ENCODE data around the gene ARMC6.

The ARMC6 gene

GRCh38 chr19:19059837-19060611, 26.6 kb downstream of the ARMC6 start:
- no peak overlapping the region for H3K4ac ChIP-seq (ENCODE audit: low read depth, low read length)
- no peak overlapping the region for H3K4me2 ChIP-seq (ENCODE audit: low read length)
- H3K23ac ChIP-seq (ENCODE audit: low read length) = no peak overlapping the region
- H4K5ac ChIP-seq (ENCODE audit: low read length) = no peak overlapping the region
- no peak overlapping the region for H2AK5ac ChIP-seq (ENCODE audit: low read length)
- peaks cover 2% of the 10 kb centered on the region for H3K4me1 ChIP-seq (ENCODE audit: control insufficient read depth, low read depth, low read length)
- no peak overlapping the region for H2BK5ac ChIP-seq (ENCODE audit: low read length)
- DNase-seq = no peak
- no peak overlapping the region for H4K8ac ChIP-seq (ENCODE audit: low read depth, low read length)
- H3K79me1 ChIP-seq (ENCODE audit: low read length) = no peaks in the 10 kb centered on the region
- H3K79me2 ChIP-seq (ENCODE audit: control insufficient read depth, insufficient read depth, low read length) = no peaks in the 10 kb centered on the region
- no peak overlapping the region for H3K56ac ChIP-seq (ENCODE audit: low read length)
- no peak overlapping the region for H2BK15ac ChIP-seq (replicated peaks; ENCODE audit: low read depth)
- no peak overlapping the region for H3K4me3 ChIP-seq (ENCODE audit: low read length)
- no peak overlapping the region for H2BK120ac ChIP-seq (ENCODE audit: low read depth, low read length)
- no CpG with 5 or more reads among the region's 12 CpGs for WGBS (ENCODE audit: extremely low coverage, insufficient coverage, low lambda C conversion rate)
- H3K36me3 ChIP-seq (ENCODE audit: control insufficient read depth, insufficient read depth, low read length) = peaks cover 9% of the 10 kb centered on the region
- no peak overlapping the region for H3K18ac ChIP-seq (ENCODE audit: low read length)
- H3K27ac ChIP-seq (ENCODE audit: low read depth, low read length) = no peak overlapping the region
- no peaks in the 10 kb centered on the region for H3K27me3 ChIP-seq (ENCODE audit: insufficient read depth, low read length, poor library complexity)
- no peak overlapping the region for H3K9ac ChIP-seq (ENCODE audit: low read length)

GRCh38 chr19:19061506-19061905, 28.1 kb downstream of the ARMC6 start:
- WGBS (ENCODE audit: extremely low coverage, insufficient coverage, low lambda C conversion rate) = no CpG with 5 or more reads among the region's 8 CpGs
- Histone ChIP-seq H3K79me2 (ENCODE audit: control insufficient read depth, insufficient read depth, low read length) (no peaks in the 10 kb centered on the region), H3K9ac (ENCODE audit: low read length) (no peak overlapping the region), H3K27me3 (ENCODE audit: insufficient read depth, low read length, poor library complexity) (no peaks in the 10 kb centered on the region), H3K36me3 (ENCODE audit: control insufficient read depth, insufficient read depth, low read length) (peaks cover 2% of the 10 kb centered on the region), H3K4me2 (ENCODE audit: low read length) (no peak overlapping the region), H3K79me1 (ENCODE audit: low read length) (no peaks in the 10 kb centered on the region), H2BK15ac (replicated peaks; ENCODE audit: low read depth) (no peak overlapping the region), H2AK5ac (ENCODE audit: low read length) (no peak overlapping the region), H4K8ac (ENCODE audit: low read depth, low read length) (no peak overlapping the region), H3K27ac (ENCODE audit: low read depth, low read length) (no peak overlapping the region), H3K4me3 (ENCODE audit: low read length) (no peak overlapping the region), H2BK120ac (ENCODE audit: low read depth, low read length) (no peak overlapping the region), H3K4me1 (ENCODE audit: control insufficient read depth, low read depth, low read length) (peaks cover 2% of the 10 kb centered on the region), H3K18ac (ENCODE audit: low read length) (no peak overlapping the region), H3K23ac (ENCODE audit: low read length) (no peak overlapping the region), H2BK5ac (ENCODE audit: low read length) (no peak overlapping the region), H3K56ac (ENCODE audit: low read length) (no peak overlapping the region), H4K5ac (ENCODE audit: low read length) (no peak overlapping the region), H3K4ac (ENCODE audit: low read depth, low read length) (no peak overlapping the region)
- no peak for DNase-seq

- Histone ChIP-seq H3K36me3 (ENCODE audit: control insufficient read depth, insufficient read depth, low read length) (peaks cover 2% of the 10 kb centered on the region), H4K8ac (ENCODE audit: low read depth, low read length) (no peak overlapping the region), H3K4ac (ENCODE audit: low read depth, low read length) (no peak overlapping the region), H3K4me3 (ENCODE audit: low read length) (no peak overlapping the region), H2BK5ac (ENCODE audit: low read length) (no peak overlapping the region), H3K23ac (ENCODE audit: low read length) (no peak overlapping the region), H3K79me1 (ENCODE audit: low read length) (no peaks in the 10 kb centered on the region), H2BK15ac (replicated peaks; ENCODE audit: low read depth) (no peak overlapping the region), H3K4me2 (ENCODE audit: low read length) (peak overlapping the region; percentile 37), H2BK120ac (ENCODE audit: low read depth, low read length) (no peak overlapping the region), H2AK5ac (ENCODE audit: low read length) (no peak overlapping the region), H3K9ac (ENCODE audit: low read length) (peak overlapping the region; percentile 68), H3K18ac (ENCODE audit: low read length) (no peak overlapping the region), H3K27me3 (ENCODE audit: insufficient read depth, low read length, poor library complexity) (no peaks in the 10 kb centered on the region), H3K27ac (ENCODE audit: low read depth, low read length) (no peak overlapping the region), H4K5ac (ENCODE audit: low read length) (no peak overlapping the region), H3K4me1 (ENCODE audit: control insufficient read depth, low read depth, low read length) (peaks cover 2% of the 10 kb centered on the region), H3K79me2 (ENCODE audit: control insufficient read depth, insufficient read depth, low read length) (no peaks in the 10 kb centered on the region), H3K56ac (ENCODE audit: low read length) (peak overlapping the region; percentile 76)
- peak; percentile 62 for DNase-seq
- WGBS (ENCODE audit: extremely low coverage, insufficient coverage, low lambda C conversion rate) = no CpG with 5 or more reads among the region's 4 CpGs
Observed at GRCh38 chr19:19062454-19063182, 29.2 kb downstream of the ARMC6 start.

GRCh38 chr19:19063183-19064097, 30.0 kb downstream of the ARMC6 start, which contains the start of gene SLC25A42:
Gene SLC25A42 (plus strand): TSS chr19:19063994. CDS start chr19:19096125, 32,131 bp downstream.
- no peak within 1 kb of the TSS for H3K27ac ChIP-seq (ENCODE audit: low read depth, low read length)
- H3K23ac ChIP-seq (ENCODE audit: low read length) = no peak within 1 kb of the TSS
- peak within 1 kb of the TSS; percentile 68 for H3K9ac ChIP-seq (ENCODE audit: low read length)
- H4K8ac ChIP-seq (ENCODE audit: low read depth, low read length) = no peak within 1 kb of the TSS
- H3K18ac ChIP-seq (ENCODE audit: low read length) = no peak within 1 kb of the TSS
- H3K27me3 ChIP-seq (ENCODE audit: insufficient read depth, low read length, poor library complexity) = no peaks in the 10 kb centered on the region
- no CpG with 5 or more reads among the region's 77 CpGs for WGBS (ENCODE audit: extremely low coverage, insufficient coverage, low lambda C conversion rate)
- H3K4me3 ChIP-seq (ENCODE audit: low read length) = peak within 1 kb of the TSS; percentile 18
- peaks cover 2% of the 10 kb centered on the region for H3K36me3 ChIP-seq (ENCODE audit: control insufficient read depth, insufficient read depth, low read length)
- no peak within 1 kb of the TSS for H2AK5ac ChIP-seq (ENCODE audit: low read length)
- peaks cover 2% of the 10 kb centered on the region for H3K4me1 ChIP-seq (ENCODE audit: control insufficient read depth, low read depth, low read length)
- no peaks in the 10 kb centered on the region for H3K79me1 ChIP-seq (ENCODE audit: low read length)
- H3K56ac ChIP-seq (ENCODE audit: low read length) = peak within 1 kb of the TSS; percentile 76
- H2BK120ac ChIP-seq (ENCODE audit: low read depth, low read length) = no peak within 1 kb of the TSS
- no peaks in the 10 kb centered on the region for H3K79me2 ChIP-seq (ENCODE audit: control insufficient read depth, insufficient read depth, low read length)
- H2BK15ac ChIP-seq (replicated peaks; ENCODE audit: low read depth) = no peak within 1 kb of the TSS
- peak; percentile 99 for DNase-seq
- peak within 1 kb of the TSS; percentile 49 for H3K4me2 ChIP-seq (ENCODE audit: low read length)
- H4K5ac ChIP-seq (ENCODE audit: low read length) = no peak within 1 kb of the TSS
- no peak within 1 kb of the TSS for H2BK5ac ChIP-seq (ENCODE audit: low read length)
- H3K4ac ChIP-seq (ENCODE audit: low read depth, low read length) = no peak within 1 kb of the TSS

GRCh38 chr19:19064098-19064722, 30.8 kb downstream of the ARMC6 start:
- H3K4ac ChIP-seq (ENCODE audit: low read depth, low read length) = no peak overlapping the region
- no peaks in the 10 kb centered on the region for H3K79me1 ChIP-seq (ENCODE audit: low read length)
- peak overlapping the region; percentile 69 for H3K56ac ChIP-seq (ENCODE audit: low read length)
- H3K79me2 ChIP-seq (ENCODE audit: control insufficient read depth, insufficient read depth, low read length) = no peaks in the 10 kb centered on the region
- no peak for DNase-seq
- no peak overlapping the region for H3K18ac ChIP-seq (ENCODE audit: low read length)
- peaks cover 2% of the 10 kb centered on the region for H3K4me1 ChIP-seq (ENCODE audit: control insufficient read depth, low read depth, low read length)
- no peak overlapping the region for H2BK5ac ChIP-seq (ENCODE audit: low read length)
- no peak overlapping the region for H2AK5ac ChIP-seq (ENCODE audit: low read length)
- no peak overlapping the region for H4K8ac ChIP-seq (ENCODE audit: low read depth, low read length)
- no peak overlapping the region for H3K23ac ChIP-seq (ENCODE audit: low read length)
- peak overlapping the region; percentile 5 for H3K4me3 ChIP-seq (ENCODE audit: low read length)
- peak overlapping the region; percentile 35 for H3K9ac ChIP-seq (ENCODE audit: low read length)
- H3K27ac ChIP-seq (ENCODE audit: low read depth, low read length) = no peak overlapping the region
- H3K4me2 ChIP-seq (ENCODE audit: low read length) = peak overlapping the region; percentile 49
- peaks cover 2% of the 10 kb centered on the region for H3K36me3 ChIP-seq (ENCODE audit: control insufficient read depth, insufficient read depth, low read length)
- no peak overlapping the region for H4K5ac ChIP-seq (ENCODE audit: low read length)
- no peak overlapping the region for H2BK15ac ChIP-seq (replicated peaks; ENCODE audit: low read depth)
- WGBS (ENCODE audit: extremely low coverage, insufficient coverage, low lambda C conversion rate) = no CpG with 5 or more reads among the region's 29 CpGs
- H3K27me3 ChIP-seq (ENCODE audit: insufficient read depth, low read length, poor library complexity) = no peaks in the 10 kb centered on the region
- no peak overlapping the region for H2BK120ac ChIP-seq (ENCODE audit: low read depth, low read length)

All from mesendoderm (in vitro differentiated cells).